Upper lobe of left lung (tissue), 4 donors: ENCODE measurements around the gene DMXL1.

Experiments
- CTCF ChIP-seq, 6 experiments: fragments of 450-650 bp in 4 of 6; fragments of 200-600 bp in 2 of 6; sonication (generic) in 2 of 6; IDR thresholded peaks; one replicate each; pipeline ENCODE4 v1.5.1; 2016 to 2019; ENCODE audit warnings: antibody characterized with exemption in 6 of 6
- POLR2AphosphoS5 ChIP-seq, 2 donors: sonication (generic); formaldehyde crosslinking; IDR thresholded peaks; one replicate each; pipeline ENCODE4 v1.5.1; 2017; ENCODE audit warnings: antibody characterized with exemption in 2 of 2

- TF ChIP-seq CTCF (IDR thresholded peaks at IDR 0.05) = no peak
- no peak for TF ChIP-seq POLR2AphosphoS5 (IDR thresholded peaks at IDR 0.05)
These were observed 150.4 kb downstream of the DMXL1 start for GRCh38 chr5:119221330-119221729.
